Osteoblast (primary cell): Measurements from ENCODE around the gene COL6A2. TPM values are rescaled to one million over a fixed set of nuclear protein-coding genes. Genes with fewer than 3 reads are reported as not detected.

Experiments
- DNase-seq: peaks from one replicate; pipeline ENCODE4 v3.0.0; 2011; ENCODE audit warnings: low spot score, mixed read lengths; ENCODE audit not compliant: insufficient read length; ENCODE audit errors: missing footprints
- H2AFZ ChIP-seq: 2 replicates; pipeline ENCODE4 v1.6.0; 2011; ENCODE audit warnings: mild to moderate bottlenecking, low read length
- H3K27ac ChIP-seq: 2 replicates; pipeline ENCODE4 v1.5.1; 2011; ENCODE audit warnings: mild to moderate bottlenecking, low read depth, low read length, moderate library complexity
- H3K27me3 ChIP-seq: 2 replicates; pipeline ENCODE4 v1.6.0; 2012; ENCODE audit warnings: mild to moderate bottlenecking, control low read depth, inconsistent platforms, low read length, moderate library complexity; ENCODE audit not compliant: insufficient read depth
- H3K36me3 ChIP-seq: 2 replicates; pipeline ENCODE4 v1.5.1; 2011; ENCODE audit warnings: mild to moderate bottlenecking, low read length, control low read depth, moderate library complexity; ENCODE audit not compliant: insufficient read depth
- H3K4me1 ChIP-seq: 2 replicates; pipeline ENCODE4 v1.5.1; 2011; ENCODE audit warnings: mild to moderate bottlenecking, low read length, control low read depth, moderate library complexity; ENCODE audit not compliant: insufficient read depth
- H3K4me2 ChIP-seq: 2 replicates; pipeline ENCODE4 v1.6.0; 2011; ENCODE audit warnings: mild to moderate bottlenecking, low read length; ENCODE audit not compliant: insufficient read depth
- H3K4me3 ChIP-seq: fragments of 200-600 bp; sonication (generic); 3 replicates; pipeline ENCODE4 v1.5.1; 2012; ENCODE audit warnings: mild to moderate bottlenecking, low read length, inconsistent platforms; ENCODE audit not compliant: insufficient read depth
- H3K79me2 ChIP-seq: 2 replicates; pipeline ENCODE4 v1.6.0; 2012; ENCODE audit warnings: mild to moderate bottlenecking, low read length, control low read depth, inconsistent platforms; ENCODE audit not compliant: insufficient read depth
- H3K9me3 ChIP-seq: 2 replicates; pipeline ENCODE4 v1.5.1; 2011; ENCODE audit warnings: low read depth, low read length, control low read depth
- H4K20me1 ChIP-seq: 2 replicates; pipeline ENCODE4 v1.6.0; 2012; ENCODE audit warnings: mild to moderate bottlenecking, low read length, control low read depth; ENCODE audit not compliant: insufficient read depth
- total RNA-seq: library from RNA; depleted of rRNA; stranded (reverse); fragments of >200 nt; gene quantifications from 2 replicates; pipeline ENCODE4 v1.2.3, GENCODE V29; 2012
- TF ChIP-seq, protein P1 (sequence below): IDR thresholded peaks from 2 replicates; pipeline ENCODE4 v1.5.1; 2011; ENCODE audit warnings: mild to moderate bottlenecking, low read depth, low read length, moderate library complexity; ENCODE audit errors: extremely low read depth

The COL6A2 gene
- total RNA-seq, 1 donor = 1,265 TPM

- Histone ChIP-seq H2AFZ (no peak overlapping the region), H3K4me2 (no peak overlapping the region), H3K4me1 (peaks cover 19% of the 10 kb centered on the region), H3K27me3 (no peaks in the 10 kb centered on the region), H3K79me2 (peaks cover 43% of the 10 kb centered on the region), H3K27ac (no peak overlapping the region), H3K36me3 (peaks cover 92% of the 10 kb centered on the region), H3K4me3 (no peak overlapping the region), H3K9me3 (no peaks in the 10 kb centered on the region), H4K20me1 (peaks cover 66% of the 10 kb centered on the region)
- peak; percentile 86 for DNase-seq
- TF ChIP-seq, protein P1, sequence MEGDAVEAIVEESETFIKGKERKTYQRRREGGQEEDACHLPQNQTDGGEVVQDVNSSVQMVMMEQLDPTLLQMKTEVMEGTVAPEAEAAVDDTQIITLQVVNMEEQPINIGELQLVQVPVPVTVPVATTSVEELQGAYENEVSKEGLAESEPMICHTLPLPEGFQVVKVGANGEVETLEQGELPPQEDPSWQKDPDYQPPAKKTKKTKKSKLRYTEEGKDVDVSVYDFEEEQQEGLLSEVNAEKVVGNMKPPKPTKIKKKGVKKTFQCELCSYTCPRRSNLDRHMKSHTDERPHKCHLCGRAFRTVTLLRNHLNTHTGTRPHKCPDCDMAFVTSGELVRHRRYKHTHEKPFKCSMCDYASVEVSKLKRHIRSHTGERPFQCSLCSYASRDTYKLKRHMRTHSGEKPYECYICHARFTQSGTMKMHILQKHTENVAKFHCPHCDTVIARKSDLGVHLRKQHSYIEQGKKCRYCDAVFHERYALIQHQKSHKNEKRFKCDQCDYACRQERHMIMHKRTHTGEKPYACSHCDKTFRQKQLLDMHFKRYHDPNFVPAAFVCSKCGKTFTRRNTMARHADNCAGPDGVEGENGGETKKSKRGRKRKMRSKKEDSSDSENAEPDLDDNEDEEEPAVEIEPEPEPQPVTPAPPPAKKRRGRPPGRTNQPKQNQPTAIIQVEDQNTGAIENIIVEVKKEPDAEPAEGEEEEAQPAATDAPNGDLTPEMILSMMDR = no peak
Observed at GRCh38 chr21:46126309-46127238, 28.7 kb downstream of the COL6A2 start.

- H3K79me2 ChIP-seq = peaks cover 41% of the 10 kb centered on the region
- peaks cover 62% of the 10 kb centered on the region for H4K20me1 ChIP-seq
- peak; percentile 88 for DNase-seq
- no peaks in the 10 kb centered on the region for H3K27me3 ChIP-seq
- peaks cover 92% of the 10 kb centered on the region for H3K36me3 ChIP-seq
- H3K4me1 ChIP-seq = peaks cover 10% of the 10 kb centered on the region
- no peak overlapping the region for H2AFZ ChIP-seq
- no peaks in the 10 kb centered on the region for H3K9me3 ChIP-seq
- H3K4me2 ChIP-seq = no peak overlapping the region
- H3K27ac ChIP-seq = no peak overlapping the region
- TF ChIP-seq, protein P1 = no peak
- H3K4me3 ChIP-seq = no peak overlapping the region
Observed at GRCh38 chr21:46127239-46128105, 29.6 kb downstream of the COL6A2 start.

GRCh38 chr21:46128106-46128932 is 30.4 kb downstream of the COL6A2 start:
- Histone ChIP-seq H2AFZ (no peak overlapping the region), H3K4me2 (no peak overlapping the region), H4K20me1 (peaks cover 66% of the 10 kb centered on the region), H3K9me3 (no peaks in the 10 kb centered on the region), H3K27ac (no peak overlapping the region), H3K36me3 (peaks cover 84% of the 10 kb centered on the region), H3K27me3 (no peaks in the 10 kb centered on the region), H3K79me2 (peaks cover 36% of the 10 kb centered on the region), H3K4me1 (peaks cover 4% of the 10 kb centered on the region), H3K4me3 (no peak overlapping the region)
- TF ChIP-seq, protein P1 = no peak
- DNase-seq = peak; percentile 89
